MM.1S (cell line): ENCODE results near the gene ACOX3.

Experiments
- DNase-seq: peaks from one replicate; pipeline ENCODE4 v3.0.0-alpha.2; 2015
- H2AFZ ChIP-seq: fragments of 300-600 bp; sonication (generic); 2 replicates; pipeline ENCODE4 v1.6.0; 2016; ENCODE audit warnings: antibody characterized with exemption, low read length
- H3F3A ChIP-seq: fragments of 300-600 bp; sonication (generic); 2 replicates; pipeline ENCODE4 v1.6.1; 2016; ENCODE audit warnings: mild to moderate bottlenecking, antibody characterized with exemption, low read length, moderate library complexity, mixed read lengths; ENCODE audit not compliant: insufficient read depth
- H3K27ac ChIP-seq: fragments of 300-600 bp; sonication (generic); 2 replicates; pipeline ENCODE4 v1.5.1; 2016; ENCODE audit warnings: mild to moderate bottlenecking, low read length
- H3K27me3 ChIP-seq: fragments of 300-600 bp; sonication (generic); replicated peaks from 2 replicates; pipeline ENCODE4 v1.6.0; 2016; ENCODE audit warnings: low read length; ENCODE audit not compliant: insufficient read depth
- H3K36me3 ChIP-seq: fragments of 300-600 bp; sonication (generic); replicated peaks from 2 replicates; pipeline ENCODE4 v1.6.1; 2016; ENCODE audit warnings: mild to moderate bottlenecking, low read length, mixed read lengths; ENCODE audit not compliant: insufficient read depth
- H3K4me1 ChIP-seq: fragments of 300-600 bp; sonication (generic); 2 replicates; pipeline ENCODE4 v1.6.1; 2016; ENCODE audit warnings: low read length, mixed read lengths
- H3K4me2 ChIP-seq: fragments of 300-600 bp; sonication (generic); 2 replicates; pipeline ENCODE4 v1.6.0; 2016; ENCODE audit warnings: low read depth, low read length
- H3K4me3 ChIP-seq: fragments of 300-600 bp; sonication (generic); 2 replicates; pipeline ENCODE4 v1.5.1; 2016; ENCODE audit warnings: low read length, mixed read lengths
- H3K79me2 ChIP-seq: fragments of 300-600 bp; sonication (generic); 2 replicates; pipeline ENCODE4 v1.6.1; 2016; ENCODE audit warnings: mixed run types, low read length, mixed read lengths
- H3K9ac ChIP-seq: fragments of 300-600 bp; sonication (generic); 2 replicates; pipeline ENCODE4 v1.6.1; 2016; ENCODE audit warnings: low read length, mixed read lengths
- H3K9me2 ChIP-seq: fragments of 300-600 bp; sonication (generic); replicated peaks from 2 replicates; pipeline ENCODE4 v1.6.1; 2016; ENCODE audit warnings: mild to moderate bottlenecking, low read length, mixed read lengths; ENCODE audit not compliant: insufficient read depth
- H3K9me3 ChIP-seq: fragments of 300-600 bp; sonication (generic); replicated peaks from 2 replicates; pipeline ENCODE4 v1.6.1; 2016; ENCODE audit warnings: mild to moderate bottlenecking, low read length, mixed read lengths; ENCODE audit not compliant: insufficient read depth
- H4K20me1 ChIP-seq: fragments of 300-600 bp; sonication (generic); 2 replicates; pipeline ENCODE4 v1.6.1; 2016; ENCODE audit warnings: mild to moderate bottlenecking, low read length, moderate library complexity, mixed read lengths; ENCODE audit not compliant: insufficient read depth
- EZH2 ChIP-seq: fragments of 300-600 bp; sonication (generic); optimal IDR thresholded peaks from 2 replicates; pipeline ENCODE3; 2017; ENCODE audit warnings: low read depth, mild to moderate bottlenecking, antibody characterized with exemption, low read length, mixed read lengths
- EZH2phosphoT487 ChIP-seq: fragments of 300-600 bp; sonication (generic); IDR thresholded peaks from 2 replicates; pipeline ENCODE4 v1.6.1; 2018; ENCODE audit warnings: antibody characterized with exemption, low read length
- TF ChIP-seq, protein P1 (sequence below): fragments of 300-600 bp; sonication (generic); IDR thresholded peaks from 2 replicates; pipeline ENCODE4 v1.5.1; 2016; ENCODE audit warnings: antibody characterized with exemption, low read length, mixed read lengths

Gene ACOX3

DNA sequence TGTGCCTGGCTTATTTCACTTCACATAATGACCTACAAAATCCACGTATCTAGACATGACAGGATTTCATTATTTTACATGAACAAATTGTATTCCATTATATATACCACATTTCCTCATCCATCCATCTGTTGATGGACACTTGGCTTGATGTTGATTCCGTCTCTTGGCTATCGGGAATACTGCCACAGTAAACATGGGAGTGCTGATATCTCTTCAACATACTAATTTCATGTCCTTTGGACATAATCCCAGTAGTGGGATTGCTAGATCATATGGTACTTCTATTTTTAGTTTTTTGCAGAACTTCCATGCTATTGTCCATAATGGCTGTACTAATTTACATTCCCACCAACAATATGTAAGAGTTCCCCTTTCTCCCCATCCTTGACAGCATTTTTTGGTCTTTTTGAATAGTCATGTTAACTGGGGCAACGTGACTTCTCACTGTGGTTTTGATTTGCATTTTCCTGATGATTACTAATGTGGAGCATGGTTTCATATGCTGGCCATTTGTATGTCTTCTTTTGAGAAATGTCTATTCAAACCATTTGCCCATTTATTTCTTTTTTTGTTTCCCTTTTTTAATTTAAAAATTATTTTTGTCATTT is 102.1 kb downstream of the ACOX3 start:
- Histone ChIP-seq H3K9me3 (no peaks in the 10 kb centered on the region), H2AFZ (no peak overlapping the region), H3K4me3 (no peak overlapping the region), H3K27ac (no peak overlapping the region), H4K20me1 (no peaks in the 10 kb centered on the region), H3K27me3 (peaks cover 88% of the 10 kb centered on the region), H3K4me2 (no peak overlapping the region), H3K36me3 (no peaks in the 10 kb centered on the region), H3K9ac (no peak overlapping the region), H3F3A (no peaks in the 10 kb centered on the region), H3K4me1 (no peaks in the 10 kb centered on the region), H3K9me2 (no peaks in the 10 kb centered on the region), H3K79me2 (no peaks in the 10 kb centered on the region)
- DNase-seq, result no peak
- TF ChIP-seq EZH2 (no peak), EZH2phosphoT487 (no peak)
- TF ChIP-seq, protein P1, sequence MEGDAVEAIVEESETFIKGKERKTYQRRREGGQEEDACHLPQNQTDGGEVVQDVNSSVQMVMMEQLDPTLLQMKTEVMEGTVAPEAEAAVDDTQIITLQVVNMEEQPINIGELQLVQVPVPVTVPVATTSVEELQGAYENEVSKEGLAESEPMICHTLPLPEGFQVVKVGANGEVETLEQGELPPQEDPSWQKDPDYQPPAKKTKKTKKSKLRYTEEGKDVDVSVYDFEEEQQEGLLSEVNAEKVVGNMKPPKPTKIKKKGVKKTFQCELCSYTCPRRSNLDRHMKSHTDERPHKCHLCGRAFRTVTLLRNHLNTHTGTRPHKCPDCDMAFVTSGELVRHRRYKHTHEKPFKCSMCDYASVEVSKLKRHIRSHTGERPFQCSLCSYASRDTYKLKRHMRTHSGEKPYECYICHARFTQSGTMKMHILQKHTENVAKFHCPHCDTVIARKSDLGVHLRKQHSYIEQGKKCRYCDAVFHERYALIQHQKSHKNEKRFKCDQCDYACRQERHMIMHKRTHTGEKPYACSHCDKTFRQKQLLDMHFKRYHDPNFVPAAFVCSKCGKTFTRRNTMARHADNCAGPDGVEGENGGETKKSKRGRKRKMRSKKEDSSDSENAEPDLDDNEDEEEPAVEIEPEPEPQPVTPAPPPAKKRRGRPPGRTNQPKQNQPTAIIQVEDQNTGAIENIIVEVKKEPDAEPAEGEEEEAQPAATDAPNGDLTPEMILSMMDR, result no peak

DNA sequence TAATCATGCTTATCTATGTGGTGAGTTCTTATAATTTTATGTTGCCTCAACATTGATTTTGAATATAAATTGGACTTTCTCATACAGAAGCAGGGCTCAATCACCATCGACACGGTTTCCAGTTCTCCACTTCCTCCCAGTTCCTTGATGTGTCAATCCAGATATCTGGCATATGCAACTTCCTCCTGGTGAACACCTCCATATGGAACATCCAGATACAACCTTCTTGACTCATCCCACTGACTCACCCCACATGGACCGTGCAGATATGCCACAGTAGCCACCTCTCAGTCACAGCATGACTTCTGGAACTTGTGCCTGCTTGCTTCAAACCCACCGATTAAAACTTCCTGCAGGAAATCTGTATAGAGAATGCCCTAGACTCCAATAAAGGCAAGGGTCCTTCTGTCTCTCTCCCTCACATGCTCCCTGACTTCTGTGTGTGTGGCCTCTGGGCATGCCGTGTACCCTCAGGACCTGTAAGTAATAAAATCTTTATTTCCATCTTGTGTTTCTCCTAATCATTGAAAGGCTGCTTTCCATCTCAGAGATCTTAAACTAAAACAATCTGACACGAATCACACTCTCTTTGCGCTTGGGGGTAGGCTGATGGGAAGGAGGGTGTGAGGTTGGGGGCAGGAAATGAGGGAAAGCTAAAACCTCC is 104.0 kb downstream of the ACOX3 start:
- DNase-seq, result no peak
- Histone ChIP-seq H3K4me1 (no peaks in the 10 kb centered on the region), H2AFZ (no peak overlapping the region), H3K27me3 (peaks cover 88% of the 10 kb centered on the region), H3K9me2 (no peaks in the 10 kb centered on the region), H3K36me3 (no peaks in the 10 kb centered on the region), H3K9ac (no peak overlapping the region), H3K27ac (no peak overlapping the region), H3F3A (no peaks in the 10 kb centered on the region), H3K79me2 (no peaks in the 10 kb centered on the region), H3K4me2 (no peak overlapping the region), H4K20me1 (no peaks in the 10 kb centered on the region), H3K9me3 (no peaks in the 10 kb centered on the region), H3K4me3 (no peak overlapping the region)
- TF ChIP-seq EZH2 (no peak), EZH2phosphoT487 (no peak)
- TF ChIP-seq, protein P1, result no peak

DNA sequence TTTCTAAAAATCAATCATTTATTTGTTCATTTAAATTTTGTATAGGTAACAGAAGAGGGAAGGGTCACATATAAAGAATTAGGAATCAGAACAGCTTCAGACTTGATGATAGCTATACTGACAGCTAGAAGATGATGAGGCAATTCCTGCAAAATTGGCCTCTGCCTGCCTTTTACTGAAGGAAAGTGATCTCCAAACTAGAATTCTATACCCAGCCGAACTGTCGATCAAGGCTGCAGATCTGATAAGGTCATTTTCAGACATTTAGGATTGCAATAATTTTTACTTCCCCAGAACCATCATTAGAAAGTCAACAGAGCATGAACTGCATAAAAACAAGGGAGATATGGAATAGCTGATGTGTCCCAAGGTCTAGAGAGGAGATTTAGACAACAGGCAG is 104.7 kb downstream of the ACOX3 start:
- Histone ChIP-seq H3K9me3 (no peaks in the 10 kb centered on the region), H3K4me2 (no peak overlapping the region), H3K9ac (no peak overlapping the region), H4K20me1 (no peaks in the 10 kb centered on the region), H3K79me2 (no peaks in the 10 kb centered on the region), H3K4me3 (no peak overlapping the region), H3K27me3 (peaks cover 90% of the 10 kb centered on the region), H3K27ac (no peak overlapping the region), H3K4me1 (no peaks in the 10 kb centered on the region), H3K9me2 (no peaks in the 10 kb centered on the region), H2AFZ (no peak overlapping the region), H3K36me3 (no peaks in the 10 kb centered on the region), H3F3A (no peaks in the 10 kb centered on the region)
- DNase-seq, result no peak
- TF ChIP-seq, protein P1, result no peak
- TF ChIP-seq EZH2 (no peak), EZH2phosphoT487 (no peak)
